ENCODE measurements around the gene PFKFB4. TPM values are rescaled to one million over a fixed set of nuclear protein-coding genes. Genes with fewer than 3 reads are reported as not detected.

The PFKFB4 gene
- total RNA-seq, 1 donor from 2014 or later, result 19.4 TPM

DNA sequence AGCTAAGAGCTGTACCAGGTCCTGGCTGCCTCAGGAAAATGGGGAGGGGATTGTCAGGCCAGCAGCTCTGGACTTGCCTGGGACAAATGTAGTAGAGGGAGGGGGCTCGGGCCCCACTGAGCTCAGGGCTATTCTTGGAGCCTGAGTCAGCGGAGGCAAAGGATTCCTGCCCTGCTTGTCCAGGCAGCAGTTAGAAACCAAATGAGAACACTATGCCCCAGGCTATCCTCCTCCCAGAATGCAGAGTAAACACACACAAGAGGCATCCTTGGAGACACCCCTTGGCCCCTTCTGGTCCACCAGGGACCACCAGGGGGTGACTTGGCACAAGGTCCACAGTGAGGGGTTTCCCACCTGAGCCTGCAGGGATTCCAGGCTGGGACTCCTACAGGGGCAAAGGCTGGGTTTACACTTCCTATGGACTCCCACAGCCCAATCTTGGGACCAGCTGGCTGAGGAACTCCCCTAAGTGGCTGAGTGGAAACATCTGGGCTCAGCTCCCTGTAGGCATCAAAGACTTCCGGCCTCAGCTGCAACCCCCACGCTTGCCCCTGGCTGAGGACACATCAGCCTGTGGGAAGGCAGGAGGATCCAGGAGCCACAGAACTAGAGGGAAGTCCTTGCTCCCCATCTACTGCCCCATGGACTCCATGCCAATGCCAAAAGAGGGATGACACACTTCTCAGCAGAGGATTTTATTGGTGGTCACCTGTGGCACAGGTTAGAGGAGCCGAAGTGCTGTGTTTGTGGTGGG lies 41.9 kb upstream of the PFKFB4 start:
- DNase-seq (ENCODE audit: low spot score in 2 of 2, unreplicated experiment in 2 of 2), result no peak
- no peak overlapping the region for H3K4me3 Mint-ChIP-seq

DNA sequence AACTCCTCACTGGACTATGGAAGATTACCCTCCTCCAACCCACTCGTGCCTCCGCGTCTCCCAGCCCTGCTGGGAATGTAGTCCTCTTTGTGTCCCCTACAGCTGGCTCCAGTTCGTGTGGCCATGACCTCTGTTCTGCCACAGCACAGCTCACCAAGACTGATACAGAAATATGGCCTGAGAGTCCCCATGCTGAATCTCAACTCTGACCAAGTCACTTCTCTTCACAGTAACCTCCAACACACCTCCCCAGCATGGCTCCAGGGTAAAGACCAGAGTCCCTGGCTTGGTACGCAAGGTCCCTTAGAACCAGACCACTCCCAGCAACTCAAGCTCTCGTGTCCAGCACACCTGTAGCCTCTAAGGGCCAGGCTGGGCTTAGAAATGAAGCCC lies 40.8 kb upstream of the PFKFB4 start:
- Mint-ChIP-seq H3K9me3 (no peaks in the 10 kb centered on the region), H3K4me1 (peaks cover 40% of the 10 kb centered on the region), H3K36me3 (peaks cover 6% of the 10 kb centered on the region), H3K4me3 (no peak overlapping the region), H3K27me3 (ENCODE audit: low read depth) (peaks cover 11% of the 10 kb centered on the region), H3K27ac (peak overlapping the region; percentile 66)
- TF ChIP-seq, protein P1, sequence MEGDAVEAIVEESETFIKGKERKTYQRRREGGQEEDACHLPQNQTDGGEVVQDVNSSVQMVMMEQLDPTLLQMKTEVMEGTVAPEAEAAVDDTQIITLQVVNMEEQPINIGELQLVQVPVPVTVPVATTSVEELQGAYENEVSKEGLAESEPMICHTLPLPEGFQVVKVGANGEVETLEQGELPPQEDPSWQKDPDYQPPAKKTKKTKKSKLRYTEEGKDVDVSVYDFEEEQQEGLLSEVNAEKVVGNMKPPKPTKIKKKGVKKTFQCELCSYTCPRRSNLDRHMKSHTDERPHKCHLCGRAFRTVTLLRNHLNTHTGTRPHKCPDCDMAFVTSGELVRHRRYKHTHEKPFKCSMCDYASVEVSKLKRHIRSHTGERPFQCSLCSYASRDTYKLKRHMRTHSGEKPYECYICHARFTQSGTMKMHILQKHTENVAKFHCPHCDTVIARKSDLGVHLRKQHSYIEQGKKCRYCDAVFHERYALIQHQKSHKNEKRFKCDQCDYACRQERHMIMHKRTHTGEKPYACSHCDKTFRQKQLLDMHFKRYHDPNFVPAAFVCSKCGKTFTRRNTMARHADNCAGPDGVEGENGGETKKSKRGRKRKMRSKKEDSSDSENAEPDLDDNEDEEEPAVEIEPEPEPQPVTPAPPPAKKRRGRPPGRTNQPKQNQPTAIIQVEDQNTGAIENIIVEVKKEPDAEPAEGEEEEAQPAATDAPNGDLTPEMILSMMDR (IDR thresholded peaks at IDR 0.05; ENCODE audit: unreplicated experiment), result no peak
- DNase-seq (ENCODE audit: low spot score in 2 of 2, unreplicated experiment in 2 of 2), result no peak

More for the DNA sequence above, 41.9 kb upstream of the PFKFB4 start:
- TF ChIP-seq, protein P1 (IDR thresholded peaks at IDR 0.05; ENCODE audit: unreplicated experiment), result no peak
- Mint-ChIP-seq H3K36me3 (peaks cover 11% of the 10 kb centered on the region), H3K9me3 (no peaks in the 10 kb centered on the region), H3K27me3 (ENCODE audit: low read depth) (peaks cover 11% of the 10 kb centered on the region), H3K4me1 (peaks cover 40% of the 10 kb centered on the region), H3K27ac (peak overlapping the region; percentile 89)

DNA sequence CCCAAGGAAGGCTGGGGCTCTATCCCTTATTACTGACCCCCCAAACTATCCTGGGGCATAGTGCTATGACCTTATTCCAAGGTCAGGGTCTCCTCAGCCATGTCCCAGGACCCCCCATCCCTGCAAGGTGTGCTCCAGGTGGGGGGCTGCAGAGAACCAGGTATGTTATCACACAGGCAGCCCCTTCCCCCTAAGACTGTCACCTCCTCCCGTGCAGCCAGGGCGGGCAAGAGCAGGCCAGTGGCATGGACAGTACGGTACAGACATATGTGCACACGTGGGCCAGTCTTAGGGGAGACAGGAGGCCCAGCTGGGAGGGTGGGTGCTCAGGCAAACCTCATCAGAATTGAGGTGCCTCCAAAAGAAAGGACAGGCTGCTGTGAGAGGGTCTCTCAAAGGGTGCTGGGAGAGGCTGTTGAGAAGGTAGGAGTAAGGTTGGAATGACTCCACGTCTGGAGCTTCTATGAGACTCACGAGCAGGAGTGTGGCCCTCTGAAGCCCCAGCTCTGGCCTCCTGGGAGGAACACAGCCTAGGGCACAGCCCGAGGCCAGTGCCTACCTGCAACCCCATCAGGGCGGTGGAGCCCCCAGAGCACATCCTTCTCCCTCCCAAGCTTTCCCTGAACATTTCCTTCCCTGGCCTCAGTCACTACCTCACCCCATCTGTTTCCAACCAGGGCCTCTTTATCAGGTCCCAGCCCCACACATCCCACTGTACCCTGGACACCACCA lies 40.2 kb upstream of the PFKFB4 start:
- no peak for DNase-seq (ENCODE audit: low spot score in 2 of 2, unreplicated experiment in 2 of 2)
- H3K4me1 Mint-ChIP-seq, result peaks cover 40% of the 10 kb centered on the region
- TF ChIP-seq, protein P1 (IDR thresholded peaks at IDR 0.05; ENCODE audit: unreplicated experiment), result no peak
- no peak overlapping the region for H3K4me3 Mint-ChIP-seq
- peaks cover 6% of the 10 kb centered on the region for H3K36me3 Mint-ChIP-seq
- no peaks in the 10 kb centered on the region for H3K9me3 Mint-ChIP-seq
- H3K27me3 Mint-ChIP-seq (ENCODE audit: low read depth), result peaks cover 11% of the 10 kb centered on the region
- H3K27ac Mint-ChIP-seq, result peak overlapping the region; percentile 66

DNA sequence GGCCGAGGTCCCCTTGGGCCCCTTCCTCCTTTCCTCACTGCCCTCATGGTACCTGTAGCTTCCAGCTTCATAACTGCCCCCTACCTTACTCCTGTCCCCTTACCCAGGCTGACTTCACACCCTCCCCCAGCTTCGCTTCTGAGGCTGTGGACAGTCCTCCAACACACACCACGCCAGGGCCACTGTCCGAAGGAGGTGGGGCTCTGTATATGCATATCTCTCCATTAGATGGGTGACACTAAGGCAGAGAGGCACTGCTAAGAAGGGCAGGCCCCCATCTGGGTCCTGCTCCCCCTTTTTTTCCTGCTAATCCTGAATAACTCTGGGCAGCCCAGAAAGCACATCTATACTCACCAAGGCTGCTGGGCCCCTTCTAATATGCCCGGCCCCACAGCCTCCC lies 39.6 kb upstream of the PFKFB4 start:
- TF ChIP-seq, protein P1 (IDR thresholded peaks at IDR 0.05; ENCODE audit: unreplicated experiment), result no peak
- Mint-ChIP-seq H3K4me3 (peak overlapping the region; percentile 15), H3K27me3 (ENCODE audit: low read depth) (peaks cover 11% of the 10 kb centered on the region), H3K27ac (no peak overlapping the region), H3K36me3 (peaks cover 6% of the 10 kb centered on the region), H3K4me1 (peaks cover 40% of the 10 kb centered on the region), H3K9me3 (no peaks in the 10 kb centered on the region)
- DNase-seq (ENCODE audit: low spot score in 2 of 2, unreplicated experiment in 2 of 2), result no peak

DNA sequence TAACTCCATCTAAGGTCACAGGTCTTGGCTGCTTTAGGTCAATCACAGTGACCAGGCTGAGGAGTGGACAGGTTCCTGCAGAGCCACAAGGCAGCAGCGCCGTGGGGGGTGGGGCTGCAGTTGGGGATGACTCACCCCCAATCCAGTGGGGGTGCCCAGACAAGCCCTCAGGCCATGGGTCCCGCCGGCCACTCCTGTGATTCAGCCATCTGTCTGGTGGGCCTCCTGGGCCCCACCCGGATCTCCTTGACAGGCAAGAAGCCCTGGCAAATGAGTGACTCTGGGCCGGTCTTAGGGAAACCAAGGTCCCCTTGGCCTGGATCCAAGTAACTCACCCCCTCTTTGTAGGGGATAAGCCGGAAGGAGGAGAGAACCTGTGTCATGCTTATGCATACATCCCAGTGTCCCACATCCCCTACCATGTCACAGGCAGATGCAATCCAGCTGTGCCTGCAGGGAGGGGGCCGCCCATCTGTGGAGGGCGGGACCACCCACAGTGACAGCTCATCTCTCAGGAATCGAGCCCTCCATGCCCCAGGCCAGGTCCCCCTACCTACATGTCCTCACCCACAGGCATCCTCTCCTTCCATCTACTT lies 39.0 kb upstream of the PFKFB4 start:
- Mint-ChIP-seq H3K27ac (no peak overlapping the region), H3K4me1 (peaks cover 40% of the 10 kb centered on the region), H3K9me3 (no peaks in the 10 kb centered on the region), H3K36me3 (peaks cover 3% of the 10 kb centered on the region), H3K27me3 (ENCODE audit: low read depth) (peaks cover 11% of the 10 kb centered on the region), H3K4me3 (peak overlapping the region; percentile 22)
- no peak for DNase-seq (ENCODE audit: low spot score in 2 of 2, unreplicated experiment in 2 of 2)
- TF ChIP-seq, protein P1 (IDR thresholded peaks at IDR 0.05; ENCODE audit: unreplicated experiment), result no peak
